Neural progenitor cell (in vitro differentiated cells): ENCODE results near the gene TP73.

Source experiments
- EZH2 ChIP-seq: fragments of 200-600 bp; sonication (generic); IDR thresholded peaks from 2 replicates; pipeline ENCODE4 v1.6.1; 2017; ENCODE audit warnings: antibody characterized with exemption, mild to moderate bottlenecking, moderate library complexity
- EZH2phosphoT487 ChIP-seq: fragments of 200-600 bp; sonication (generic); IDR thresholded peaks from 2 replicates; pipeline ENCODE4 v1.6.1; 2017; ENCODE audit warnings: antibody characterized with exemption
- TF ChIP-seq, protein P1 (sequence below): fragments of 200-600 bp; sonication (generic); IDR thresholded peaks from 2 replicates; pipeline ENCODE4 v1.5.1; 2017; ENCODE audit warnings: antibody characterized with exemption, mild to moderate bottlenecking

DNA sequence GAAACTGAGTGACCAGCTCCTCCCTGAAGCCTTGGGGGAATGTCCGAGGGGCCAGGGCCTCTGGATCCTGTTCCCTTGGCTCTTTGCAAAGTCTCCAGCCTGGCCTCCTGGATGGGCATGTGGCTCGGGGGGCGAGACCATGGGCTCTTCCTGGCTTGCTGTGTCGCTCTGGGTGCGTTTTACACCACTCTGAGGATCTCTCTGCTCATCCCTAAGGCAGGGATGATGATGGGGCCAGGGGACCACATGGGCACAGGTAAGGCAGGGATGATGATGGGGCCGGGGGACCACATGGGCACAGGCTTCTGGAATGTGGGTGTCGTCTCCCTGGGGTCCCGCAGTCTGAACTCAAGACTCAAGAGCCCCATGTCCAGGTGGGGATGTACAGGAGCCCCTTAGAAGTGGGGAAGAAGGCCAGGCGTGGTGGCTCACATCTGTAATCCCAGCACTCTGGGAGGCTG, 17.7 kb downstream of the TP73 start:
- TF ChIP-seq, protein P1, sequence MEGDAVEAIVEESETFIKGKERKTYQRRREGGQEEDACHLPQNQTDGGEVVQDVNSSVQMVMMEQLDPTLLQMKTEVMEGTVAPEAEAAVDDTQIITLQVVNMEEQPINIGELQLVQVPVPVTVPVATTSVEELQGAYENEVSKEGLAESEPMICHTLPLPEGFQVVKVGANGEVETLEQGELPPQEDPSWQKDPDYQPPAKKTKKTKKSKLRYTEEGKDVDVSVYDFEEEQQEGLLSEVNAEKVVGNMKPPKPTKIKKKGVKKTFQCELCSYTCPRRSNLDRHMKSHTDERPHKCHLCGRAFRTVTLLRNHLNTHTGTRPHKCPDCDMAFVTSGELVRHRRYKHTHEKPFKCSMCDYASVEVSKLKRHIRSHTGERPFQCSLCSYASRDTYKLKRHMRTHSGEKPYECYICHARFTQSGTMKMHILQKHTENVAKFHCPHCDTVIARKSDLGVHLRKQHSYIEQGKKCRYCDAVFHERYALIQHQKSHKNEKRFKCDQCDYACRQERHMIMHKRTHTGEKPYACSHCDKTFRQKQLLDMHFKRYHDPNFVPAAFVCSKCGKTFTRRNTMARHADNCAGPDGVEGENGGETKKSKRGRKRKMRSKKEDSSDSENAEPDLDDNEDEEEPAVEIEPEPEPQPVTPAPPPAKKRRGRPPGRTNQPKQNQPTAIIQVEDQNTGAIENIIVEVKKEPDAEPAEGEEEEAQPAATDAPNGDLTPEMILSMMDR, result no peak
- TF ChIP-seq EZH2phosphoT487 (no peak), EZH2 (no peak)
